Activated T-cell treated with anti-CD3 and anti-CD28 coated beads for 4 hours (primary cell): ENCODE data around the gene UTP20.

Source experiments
- DNase-seq: peaks from one replicate; pipeline ENCODE4 v3.0.0-alpha.2; 2020

UTP20 gene

GRCh38 chr12:101280006-101280505 lies at the start of gene UTP20:
TSS of gene UTP20 (plus strand) at chr12:101280105. CDS start at chr12:101280283, 178 bp downstream.
- peak; percentile 96 for DNase-seq

DNA sequence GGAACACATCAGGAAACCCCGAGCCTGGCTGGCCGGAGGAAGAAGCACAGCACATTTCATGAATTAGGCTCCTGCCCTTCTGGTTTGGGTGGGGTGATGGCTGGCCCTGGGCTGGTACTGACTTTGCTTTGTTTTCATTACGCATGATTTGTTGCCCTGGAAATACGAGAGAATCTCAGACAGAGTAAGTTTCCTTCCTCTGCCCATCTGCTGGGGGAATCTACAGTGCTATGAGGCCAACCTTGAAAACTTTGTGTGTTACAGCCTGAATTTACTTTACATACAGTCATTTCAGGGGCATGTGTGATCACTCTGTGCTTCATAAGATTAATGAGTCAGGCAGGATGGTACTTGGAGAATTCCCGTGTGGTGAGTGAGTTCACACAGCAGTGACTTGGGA lies 49.4 kb upstream of the UTP20 start:
- DNase-seq, result no peak

DNA sequence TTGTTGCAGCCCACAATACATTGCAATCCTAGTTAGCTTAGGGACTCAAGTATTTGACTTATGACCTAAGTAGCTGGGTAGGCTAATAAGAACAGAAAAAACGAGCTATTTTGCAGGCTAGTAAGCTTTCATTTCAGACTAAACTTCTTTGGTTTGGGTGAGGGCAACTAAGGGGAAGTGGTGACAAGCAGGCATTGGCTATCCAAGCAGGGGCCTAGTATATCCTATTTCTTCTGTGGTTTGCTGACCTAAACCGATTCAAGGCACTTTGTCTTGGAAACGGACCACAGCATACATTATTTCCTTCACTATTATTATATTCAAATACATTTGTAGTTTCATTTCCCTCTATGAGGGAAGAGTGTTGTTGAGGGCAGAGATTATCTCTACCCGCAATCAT lies 48.3 kb upstream of the UTP20 start:
- no peak for DNase-seq

- DNase-seq, result no peak
These were observed 44.2 kb upstream of the UTP20 start for GRCh38 chr12:101235686-101236085.

DNA sequence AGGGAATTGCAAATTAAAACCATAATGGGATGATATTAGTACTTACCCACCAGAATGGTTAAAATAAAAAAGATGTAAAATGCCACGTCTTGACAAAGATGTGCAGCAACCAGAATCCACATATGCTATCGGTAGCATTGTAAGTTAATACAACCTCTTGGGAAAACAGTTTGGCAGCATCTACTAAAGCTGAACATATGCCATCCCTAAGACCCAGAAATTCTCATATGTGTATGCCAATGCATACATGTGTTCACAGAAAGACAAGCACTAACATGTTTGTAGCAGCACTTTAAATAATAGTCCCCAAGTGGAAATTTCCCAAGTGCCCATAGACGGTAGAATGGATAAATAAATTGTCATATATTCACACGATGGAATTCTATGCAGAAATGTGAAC lies 41.6 kb upstream of the UTP20 start:
- DNase-seq, result no peak

DNA sequence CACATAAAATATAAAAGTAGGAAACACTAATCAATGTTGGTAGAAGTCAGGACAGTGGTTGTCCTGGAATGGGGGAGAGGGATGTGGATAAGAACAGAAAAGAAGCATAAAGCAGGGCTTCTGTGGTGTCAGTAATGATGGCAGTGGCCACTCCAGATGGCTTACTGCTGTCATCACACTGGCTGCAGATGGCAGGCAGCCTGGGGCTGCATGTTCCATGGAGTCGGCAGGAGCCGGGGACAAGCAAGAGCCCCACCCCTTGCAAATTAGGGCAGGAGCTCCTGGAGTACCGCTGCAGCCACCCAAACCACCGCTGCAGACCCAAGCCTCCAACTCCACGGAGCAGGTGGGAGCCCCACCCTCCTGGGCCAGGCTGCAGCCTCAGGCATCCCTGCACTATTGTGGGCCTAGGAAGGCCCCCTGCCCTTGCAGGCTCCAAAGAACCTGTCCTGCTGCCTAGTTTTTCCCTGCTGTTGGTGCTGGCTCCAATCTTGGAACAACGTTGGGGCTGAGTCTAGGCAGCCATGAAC lies 41.0 kb upstream of the UTP20 start:
- DNase-seq, result no peak

- no peak for DNase-seq
These were observed 36.8 kb upstream of the UTP20 start for GRCh38 chr12:101243074-101243473.

DNA sequence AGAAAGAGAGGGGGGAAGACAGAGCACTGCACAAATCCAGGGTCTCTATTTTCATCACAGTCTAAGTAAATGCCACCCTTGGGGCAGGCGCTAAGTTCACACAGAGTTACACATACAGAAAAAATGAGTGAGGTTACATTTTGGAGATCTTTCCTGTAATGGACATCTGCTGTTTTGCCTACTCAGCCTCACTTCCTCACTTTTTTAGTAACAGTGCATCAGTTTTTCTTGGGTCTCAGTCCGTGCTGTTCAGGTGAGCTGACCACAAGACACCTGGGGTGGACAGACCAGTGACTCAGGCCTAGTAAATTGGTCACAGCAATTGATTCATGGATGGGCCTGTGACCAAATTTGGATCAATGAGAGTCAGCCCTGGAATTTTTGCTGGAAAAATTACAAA lies 36.3 kb upstream of the UTP20 start:
- DNase-seq, result no peak

GRCh38 chr12:101256266-101256665 lies 23.6 kb upstream of the UTP20 start:
- DNase-seq, result no peak

DNA sequence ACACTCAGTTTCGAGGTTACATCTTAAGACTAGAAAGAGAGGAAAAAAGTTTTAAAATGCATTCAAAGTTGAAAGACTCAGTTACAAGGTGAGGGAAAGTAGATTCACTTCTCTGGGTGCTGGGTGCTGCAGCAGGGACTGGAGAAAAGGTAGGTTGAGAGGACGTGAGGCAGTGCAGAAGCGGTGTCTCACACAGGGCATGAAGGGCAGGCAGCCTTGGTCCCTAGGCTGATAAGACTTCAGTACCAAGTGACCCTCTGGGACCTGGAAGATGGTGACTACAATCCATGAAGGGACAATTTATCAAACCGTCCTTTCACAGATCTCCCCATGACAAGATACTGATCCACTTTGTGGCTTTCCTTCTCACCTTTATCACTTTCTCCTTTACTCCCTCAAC lies 22.5 kb upstream of the UTP20 start:
- no peak for DNase-seq

GRCh38 chr12:101267111-101267510 lies 12.8 kb upstream of the UTP20 start:
- no peak for DNase-seq

GRCh38 chr12:101276433-101276832 lies 3.5 kb upstream of the UTP20 start:
- DNase-seq, result no peak

GRCh38 chr12:101277443-101277842 lies 2.5 kb upstream of the UTP20 start:
- DNase-seq, result no peak

- DNase-seq, result no peak
These were observed 7.5 kb downstream of the UTP20 start for GRCh38 chr12:101287357-101287756.

DNA sequence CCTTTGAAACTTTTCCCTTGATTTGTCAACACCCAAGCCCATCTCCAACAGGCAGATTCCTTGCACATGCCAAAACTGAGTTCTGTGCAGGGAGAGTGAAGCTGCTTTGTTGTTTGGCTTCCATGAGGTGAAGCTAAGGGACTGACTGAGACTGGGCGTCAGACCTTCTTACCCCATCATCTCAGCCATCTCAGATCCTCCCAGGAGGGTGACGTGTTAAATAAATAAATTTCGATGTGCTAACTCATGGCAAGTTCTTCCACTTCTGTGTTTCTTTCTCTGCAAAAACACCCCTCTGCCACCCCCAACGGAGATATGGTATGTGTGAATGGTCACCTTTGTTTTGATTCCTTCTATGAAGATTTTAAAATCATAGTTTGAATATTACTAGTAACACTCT lies 17.8 kb downstream of the UTP20 start:
- no peak for DNase-seq

- DNase-seq, result no peak
These were observed 18.5 kb downstream of the UTP20 start for GRCh38 chr12:101298426-101298825.

- DNase-seq, result no peak
These were observed 19.4 kb downstream of the UTP20 start for GRCh38 chr12:101299346-101299745.

GRCh38 chr12:101299931-101300330 lies 20.0 kb downstream of the UTP20 start:
- no peak for DNase-seq

- no peak for DNase-seq
These were observed 22.8 kb downstream of the UTP20 start for GRCh38 chr12:101302741-101303140.

- DNase-seq, result no peak
These were observed 25.4 kb downstream of the UTP20 start for GRCh38 chr12:101305226-101305779.

GRCh38 chr12:101305794-101306193 lies 25.9 kb downstream of the UTP20 start:
- no peak for DNase-seq

DNA sequence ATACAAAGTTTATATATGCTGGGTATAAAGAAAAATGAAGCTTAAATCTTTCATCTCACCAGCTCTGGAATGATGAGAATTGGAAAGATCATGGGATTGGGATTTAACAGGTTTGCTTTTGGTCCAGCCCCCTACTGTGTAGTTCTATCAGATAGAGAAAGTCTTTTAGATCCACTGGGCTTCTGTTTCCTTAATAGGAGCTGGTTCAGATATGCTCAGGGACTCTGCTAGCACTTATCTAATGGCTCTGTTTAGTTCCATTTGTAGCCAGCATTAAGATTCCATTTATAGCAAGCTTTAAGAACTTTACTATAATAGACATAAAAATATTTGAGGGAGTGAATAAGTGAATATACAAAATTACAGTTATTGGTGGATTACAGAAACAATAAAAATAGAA lies 42.6 kb downstream of the UTP20 start:
- DNase-seq, result no peak

DNA sequence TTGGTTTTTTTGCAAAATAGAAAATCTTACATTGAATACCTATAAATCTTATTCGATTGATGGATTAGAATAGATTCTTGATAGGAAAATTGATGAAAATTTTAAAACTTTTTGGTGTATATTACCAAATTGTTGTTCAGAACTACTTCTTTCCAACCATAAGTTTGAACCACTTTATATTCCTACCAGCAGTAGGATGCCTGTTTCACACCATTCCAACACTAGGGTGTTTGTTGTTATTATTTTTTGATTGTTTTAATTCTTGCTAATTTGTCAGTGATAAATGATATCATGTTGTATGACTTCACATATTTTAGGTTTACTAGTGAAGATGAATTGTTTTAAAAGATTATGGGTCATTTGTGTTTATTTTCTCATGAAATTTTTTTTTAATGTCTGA lies 43.4 kb downstream of the UTP20 start:
- no peak for DNase-seq

GRCh38 chr12:101325590-101325989 lies 45.7 kb downstream of the UTP20 start:
- no peak for DNase-seq

DNA sequence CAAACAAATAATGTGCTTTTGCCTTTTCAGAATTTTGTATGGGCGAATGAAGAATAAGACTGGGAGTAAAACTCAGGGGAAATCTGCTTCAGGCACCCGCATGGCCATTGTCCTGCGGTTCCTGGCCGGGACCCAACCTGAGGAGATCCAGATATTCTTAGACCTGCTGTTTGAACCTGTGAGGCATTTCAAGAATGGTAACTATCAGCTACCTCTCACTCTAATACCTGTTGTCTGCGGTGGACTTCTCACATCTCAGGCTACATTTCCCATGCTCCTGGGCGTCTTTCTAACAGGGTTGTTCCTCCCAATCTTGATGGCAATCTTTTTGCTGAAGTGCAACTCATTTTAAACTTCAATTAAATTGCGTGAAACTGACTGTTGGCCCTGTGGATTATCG lies 47.1 kb downstream of the UTP20 start:
- no peak for DNase-seq
